ENCODE data around the gene GK.
A peak's percentile ranks its signal among the peaks of the same experiment; 100 is the strongest.

GK gene

GRCh38 chrX:30653415-30654131 is at the start of gene GK:
TSS of gene GK (plus strand) at chrX:30653423. CDS start at chrX:30653538, 115 bp downstream.
- Histone ChIP-seq H3K27ac (ENCODE audit: low read length) (peak within 1 kb of the TSS; percentile 74), H3F3A (ENCODE audit: insufficient read depth, low read length) (no peaks in the 10 kb centered on the region; the same call in 1 of the 2 replicates), H4K20me1 (ENCODE audit: insufficient read depth, low read length) (no peaks in the 10 kb centered on the region), H3K27me3 (replicated peaks; ENCODE audit: insufficient read depth, low read length) (no peaks in the 10 kb centered on the region), H3K4me1 (ENCODE audit: low read length) (0 out of 2 replicates have a peak, but pooled peaks cover 9% of the 10 kb centered on the region), H3K36me3 (replicated peaks; ENCODE audit: insufficient read depth, low read length) (no peaks in the 10 kb centered on the region), H3K79me2 (ENCODE audit: low read length) (peaks cover 24% of the 10 kb centered on the region), H3K9ac (ENCODE audit: low read length) (peak within 1 kb of the TSS; percentile 82), H3K4me3 (ENCODE audit: low read length) (peak within 1 kb of the TSS; percentile 83), H3K9me2 (replicated peaks; ENCODE audit: insufficient read depth, low read length) (no peaks in the 10 kb centered on the region), H3K9me3 (replicated peaks; ENCODE audit: insufficient read depth, low read length) (no peaks in the 10 kb centered on the region), H2AFZ (ENCODE audit: low read length) (peak within 1 kb of the TSS; percentile 88), H3K4me2 (ENCODE audit: low read depth, low read length) (peak within 1 kb of the TSS; percentile 84)
- no peak for TF ChIP-seq EZH2 (optimal IDR thresholded peaks at IDR 0.05; ENCODE audit: low read depth, low read length)
- TF ChIP-seq EZH2phosphoT487 (IDR thresholded peaks at IDR 0.05; ENCODE audit: low read length): no peak
- TF ChIP-seq CTCF (IDR thresholded peaks at IDR 0.05; ENCODE audit: low read length): no peak
- peak; percentile 9 for DNase-seq

GRCh38 chrX:30607155-30607554 is 46.1 kb upstream of the GK start:
- no peak overlapping the region for H3K27ac ChIP-seq (ENCODE audit: low read length)
- H3K9ac ChIP-seq (ENCODE audit: low read length): no peak overlapping the region
- no peaks in the 10 kb centered on the region for H3K4me1 ChIP-seq (ENCODE audit: low read length)
- H3K79me2 ChIP-seq (ENCODE audit: low read length): no peaks in the 10 kb centered on the region
- no peaks in the 10 kb centered on the region for H3K9me2 ChIP-seq (replicated peaks; ENCODE audit: insufficient read depth, low read length)
- no peaks in the 10 kb centered on the region for H3K27me3 ChIP-seq (replicated peaks; ENCODE audit: insufficient read depth, low read length)
- no peaks in the 10 kb centered on the region for H3F3A ChIP-seq (ENCODE audit: insufficient read depth, low read length)
- no peaks in the 10 kb centered on the region for H3K9me3 ChIP-seq (replicated peaks; ENCODE audit: insufficient read depth, low read length)
- TF ChIP-seq EZH2 (optimal IDR thresholded peaks at IDR 0.05; ENCODE audit: low read depth, low read length) (no peak), EZH2phosphoT487 (IDR thresholded peaks at IDR 0.05; ENCODE audit: low read length) (no peak), CTCF (IDR thresholded peaks at IDR 0.05; ENCODE audit: low read length) (no peak)
- H3K4me2 ChIP-seq (ENCODE audit: low read depth, low read length): no peak overlapping the region
- H3K36me3 ChIP-seq (replicated peaks; ENCODE audit: insufficient read depth, low read length): no peaks in the 10 kb centered on the region
- no peak for DNase-seq
- H2AFZ ChIP-seq (ENCODE audit: low read length): no peak overlapping the region
- no peak overlapping the region for H3K4me3 ChIP-seq (ENCODE audit: low read length)
- no peaks in the 10 kb centered on the region for H4K20me1 ChIP-seq (ENCODE audit: insufficient read depth, low read length)

GRCh38 chrX:30610026-30610425 is 43.2 kb upstream of the GK start:
- TF ChIP-seq EZH2phosphoT487 (IDR thresholded peaks at IDR 0.05; ENCODE audit: low read length): no peak
- Histone ChIP-seq H3K4me2 (ENCODE audit: low read depth, low read length) (no peak overlapping the region), H2AFZ (ENCODE audit: low read length) (no peak overlapping the region), H3K4me1 (ENCODE audit: low read length) (no peaks in the 10 kb centered on the region), H3K27ac (ENCODE audit: low read length) (no peak overlapping the region), H3K9me2 (replicated peaks; ENCODE audit: insufficient read depth, low read length) (no peaks in the 10 kb centered on the region), H3F3A (ENCODE audit: insufficient read depth, low read length) (no peaks in the 10 kb centered on the region), H3K36me3 (replicated peaks; ENCODE audit: insufficient read depth, low read length) (no peaks in the 10 kb centered on the region), H3K9me3 (replicated peaks; ENCODE audit: insufficient read depth, low read length) (no peaks in the 10 kb centered on the region), H3K27me3 (replicated peaks; ENCODE audit: insufficient read depth, low read length) (no peaks in the 10 kb centered on the region), H4K20me1 (ENCODE audit: insufficient read depth, low read length) (no peaks in the 10 kb centered on the region), H3K4me3 (ENCODE audit: low read length) (no peak overlapping the region), H3K9ac (ENCODE audit: low read length) (no peak overlapping the region), H3K79me2 (ENCODE audit: low read length) (no peaks in the 10 kb centered on the region)
- DNase-seq: no peak

DNA sequence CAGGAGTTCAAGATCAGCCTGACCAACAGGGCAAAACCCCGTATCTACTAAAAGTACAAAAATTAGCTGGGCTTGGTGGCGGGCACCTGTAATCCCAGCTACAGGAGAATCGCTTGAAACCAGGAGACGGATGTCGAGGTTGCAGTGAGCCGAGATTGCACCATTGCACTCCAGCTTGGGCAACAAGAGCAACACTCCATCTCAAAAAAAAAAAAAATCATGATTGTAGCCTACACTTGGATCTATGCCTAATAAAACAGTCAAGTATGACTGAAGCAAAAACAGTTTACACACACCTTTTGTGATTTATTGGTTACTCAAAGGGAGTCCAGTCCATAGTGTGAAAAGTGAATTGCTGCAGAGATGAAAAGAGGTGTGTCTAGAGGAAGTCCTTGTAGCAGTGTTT is 41.0 kb upstream of the GK start:
- Histone ChIP-seq H3K4me3 (ENCODE audit: low read length) (no peak overlapping the region), H4K20me1 (ENCODE audit: insufficient read depth, low read length) (no peaks in the 10 kb centered on the region), H3K27ac (ENCODE audit: low read length) (no peak overlapping the region), H3K79me2 (ENCODE audit: low read length) (no peaks in the 10 kb centered on the region), H3K9me2 (replicated peaks; ENCODE audit: insufficient read depth, low read length) (no peaks in the 10 kb centered on the region), H3K27me3 (replicated peaks; ENCODE audit: insufficient read depth, low read length) (no peaks in the 10 kb centered on the region), H2AFZ (ENCODE audit: low read length) (no peak overlapping the region), H3K9me3 (replicated peaks; ENCODE audit: insufficient read depth, low read length) (no peaks in the 10 kb centered on the region), H3F3A (ENCODE audit: insufficient read depth, low read length) (no peaks in the 10 kb centered on the region), H3K4me2 (ENCODE audit: low read depth, low read length) (no peak overlapping the region), H3K4me1 (ENCODE audit: low read length) (no peaks in the 10 kb centered on the region), H3K9ac (ENCODE audit: low read length) (no peak overlapping the region), H3K36me3 (replicated peaks; ENCODE audit: insufficient read depth, low read length) (no peaks in the 10 kb centered on the region)
- DNase-seq: no peak
- no peak for TF ChIP-seq EZH2phosphoT487 (IDR thresholded peaks at IDR 0.05; ENCODE audit: low read length)
- TF ChIP-seq EZH2 (optimal IDR thresholded peaks at IDR 0.05; ENCODE audit: low read depth, low read length): no peak
- TF ChIP-seq CTCF (IDR thresholded peaks at IDR 0.05; ENCODE audit: low read length): no peak
